ENCODE data around the gene ACTMAP.
"Not testable (repeated sequence)": the region's sequence is repeated elsewhere in the genome, so short reads cannot be mapped to it uniquely, and the experiment has no call there.

Gene ACTMAP

GRCh38 chr19:40780582-40780981 lies 30.3 kb upstream of the ACTMAP start:
- Mint-ChIP-seq H3K9me3 (no peaks in the 10 kb centered on the region), H3K36me3 (ENCODE audit: low read depth) (peaks cover 21% of the 10 kb centered on the region), H3K4me3 (peak overlapping the region; percentile 6), H3K27me3 (ENCODE audit: low read depth) (no peaks in the 10 kb centered on the region), H3K27ac (peak overlapping the region; percentile 27), H3K4me1 (ENCODE audit: low read depth) (peaks cover 38% of the 10 kb centered on the region)

GRCh38 chr19:40778706-40779284 lies 28.5 kb upstream of the ACTMAP start:
- H3K4me3 Mint-ChIP-seq: peak overlapping the region; percentile 92
- H3K4me1 Mint-ChIP-seq (ENCODE audit: low read depth): peaks cover 36% of the 10 kb centered on the region
- H3K36me3 Mint-ChIP-seq (ENCODE audit: low read depth): peaks cover 16% of the 10 kb centered on the region
- H3K27ac Mint-ChIP-seq: peak overlapping the region; percentile 97
- no peaks in the 10 kb centered on the region for H3K9me3 Mint-ChIP-seq
- H3K27me3 Mint-ChIP-seq (ENCODE audit: low read depth): no peaks in the 10 kb centered on the region

GRCh38 chr19:40777937-40778705 lies 27.8 kb upstream of the ACTMAP start, which contains the start of gene RAB4B:
RAB4B (plus strand) TSS chr19:40778247; CDS start chr19:40778376, 129 bp downstream.
- H3K27ac Mint-ChIP-seq: peak within 1 kb of the TSS; percentile 97
- peak within 1 kb of the TSS; percentile 92 for H3K4me3 Mint-ChIP-seq
- peaks cover 36% of the 10 kb centered on the region for H3K4me1 Mint-ChIP-seq (ENCODE audit: low read depth)
- no peaks in the 10 kb centered on the region for H3K9me3 Mint-ChIP-seq
- no peaks in the 10 kb centered on the region for H3K27me3 Mint-ChIP-seq (ENCODE audit: low read depth)
- peaks cover 14% of the 10 kb centered on the region for H3K36me3 Mint-ChIP-seq (ENCODE audit: low read depth)

GRCh38 chr19:40777645-40777936 lies 27.3 kb upstream of the ACTMAP start:
- H3K27ac Mint-ChIP-seq: peak overlapping the region; percentile 97
- peaks cover 36% of the 10 kb centered on the region for H3K4me1 Mint-ChIP-seq (ENCODE audit: low read depth)
- H3K4me3 Mint-ChIP-seq: peak overlapping the region; percentile 92
- H3K27me3 Mint-ChIP-seq (ENCODE audit: low read depth): no peaks in the 10 kb centered on the region
- H3K9me3 Mint-ChIP-seq: no peaks in the 10 kb centered on the region
- peaks cover 14% of the 10 kb centered on the region for H3K36me3 Mint-ChIP-seq (ENCODE audit: low read depth)

- Mint-ChIP-seq H3K27ac (peak overlapping the region; percentile 97), H3K9me3 (no peaks in the 10 kb centered on the region), H3K36me3 (ENCODE audit: low read depth) (peaks cover 13% of the 10 kb centered on the region), H3K4me3 (peak overlapping the region; percentile 92), H3K27me3 (ENCODE audit: low read depth) (no peaks in the 10 kb centered on the region), H3K4me1 (ENCODE audit: low read depth) (peaks cover 36% of the 10 kb centered on the region)
Observed at GRCh38 chr19:40776932-40777644, 26.8 kb upstream of the ACTMAP start.

- no peak overlapping the region for H3K4me3 Mint-ChIP-seq
- no peak overlapping the region for H3K27ac Mint-ChIP-seq
- no peaks in the 10 kb centered on the region for H3K27me3 Mint-ChIP-seq (ENCODE audit: low read depth)
- peaks cover under 1% of the 10 kb centered on the region for H3K9me3 Mint-ChIP-seq
- H3K4me1 Mint-ChIP-seq (ENCODE audit: low read depth): peaks cover 35% of the 10 kb centered on the region
- peaks cover 12% of the 10 kb centered on the region for H3K36me3 Mint-ChIP-seq (ENCODE audit: low read depth)
Observed at GRCh38 chr19:40776364-40776763, 26.1 kb upstream of the ACTMAP start.

GRCh38 chr19:40775632-40776022 lies 25.4 kb upstream of the ACTMAP start:
- peaks cover 7% of the 10 kb centered on the region for H3K9me3 Mint-ChIP-seq
- H3K36me3 Mint-ChIP-seq (ENCODE audit: low read depth): peaks cover 15% of the 10 kb centered on the region
- peaks cover 36% of the 10 kb centered on the region for H3K4me1 Mint-ChIP-seq (ENCODE audit: low read depth)
- peak overlapping the region; percentile 69 for H3K27ac Mint-ChIP-seq
- H3K4me3 Mint-ChIP-seq: no peak overlapping the region
- H3K27me3 Mint-ChIP-seq (ENCODE audit: low read depth): no peaks in the 10 kb centered on the region

GRCh38 chr19:40774916-40775631 lies 24.8 kb upstream of the ACTMAP start, which contains the start of gene MIA:
MIA (plus strand) TSS chr19:40775521; CDS start chr19:40775543, 22 bp downstream.
- Mint-ChIP-seq H3K4me1 (ENCODE audit: low read depth) (peaks cover 32% of the 10 kb centered on the region), H3K27ac (peak within 1 kb of the TSS; percentile 69), H3K27me3 (ENCODE audit: low read depth) (no peaks in the 10 kb centered on the region), H3K36me3 (ENCODE audit: low read depth) (peaks cover 17% of the 10 kb centered on the region), H3K9me3 (peaks cover 7% of the 10 kb centered on the region), H3K4me3 (no peak within 1 kb of the TSS)

- not testable (repeated sequence) for H3K27ac Mint-ChIP-seq; H3K9me3 Mint-ChIP-seq; H3K4me3 Mint-ChIP-seq; H3K27me3 Mint-ChIP-seq (ENCODE audit: low read depth)
- Mint-ChIP-seq H3K4me1 (ENCODE audit: low read depth) (peaks cover 12% of the 10 kb centered on the region), H3K36me3 (ENCODE audit: low read depth) (peaks cover 14% of the 10 kb centered on the region)
Observed at GRCh38 chr19:40771101-40771862, 21.0 kb upstream of the ACTMAP start.

- no peak overlapping the region for H3K4me3 Mint-ChIP-seq
- H3K36me3 Mint-ChIP-seq (ENCODE audit: low read depth): peaks cover 30% of the 10 kb centered on the region
- H3K4me1 Mint-ChIP-seq (ENCODE audit: low read depth): peaks cover 23% of the 10 kb centered on the region
- H3K27ac Mint-ChIP-seq: no peak overlapping the region
- peaks cover 7% of the 10 kb centered on the region for H3K9me3 Mint-ChIP-seq
- H3K27me3 Mint-ChIP-seq (ENCODE audit: low read depth): no peaks in the 10 kb centered on the region
Observed at GRCh38 chr19:40768869-40769268, 18.6 kb upstream of the ACTMAP start.

- H3K4me1 Mint-ChIP-seq (ENCODE audit: low read depth): peaks cover 29% of the 10 kb centered on the region
- not testable (repeated sequence) for H3K9me3 Mint-ChIP-seq; H3K27me3 Mint-ChIP-seq (ENCODE audit: low read depth); H3K27ac Mint-ChIP-seq; H3K4me3 Mint-ChIP-seq
- H3K36me3 Mint-ChIP-seq (ENCODE audit: low read depth): peaks cover 48% of the 10 kb centered on the region
Observed at GRCh38 chr19:40766385-40766784, 16.1 kb upstream of the ACTMAP start.

- H3K4me3 Mint-ChIP-seq: no peak overlapping the region
- H3K36me3 Mint-ChIP-seq (ENCODE audit: low read depth): peaks cover 54% of the 10 kb centered on the region
- no peaks in the 10 kb centered on the region for H3K27me3 Mint-ChIP-seq (ENCODE audit: low read depth)
- peaks cover 32% of the 10 kb centered on the region for H3K4me1 Mint-ChIP-seq (ENCODE audit: low read depth)
- peak overlapping the region; percentile 18 for H3K27ac Mint-ChIP-seq
- no peaks in the 10 kb centered on the region for H3K9me3 Mint-ChIP-seq
Observed at GRCh38 chr19:40763963-40764362, 13.7 kb upstream of the ACTMAP start.

GRCh38 chr19:40763526-40763925 lies 13.2 kb upstream of the ACTMAP start:
- no peaks in the 10 kb centered on the region for H3K9me3 Mint-ChIP-seq
- no peak overlapping the region for H3K4me3 Mint-ChIP-seq
- H3K27me3 Mint-ChIP-seq (ENCODE audit: low read depth): no peaks in the 10 kb centered on the region
- H3K27ac Mint-ChIP-seq: no peak overlapping the region
- peaks cover 55% of the 10 kb centered on the region for H3K36me3 Mint-ChIP-seq (ENCODE audit: low read depth)
- H3K4me1 Mint-ChIP-seq (ENCODE audit: low read depth): peaks cover 32% of the 10 kb centered on the region
